Thyroid gland (tissue), 4 donors: ENCODE results near the gene CAMTA2.

Source experiments
- POLR2A ChIP-seq, 2 donors: fragments of 450-650 bp; IDR thresholded peaks; one replicate each; pipeline ENCODE4 v1.6.1; 2017; ENCODE audit warnings: antibody characterized with exemption in 2 of 2, mild to moderate bottlenecking in 2 of 2, moderate library complexity in 1 of 2
- TF ChIP-seq, protein P1 (sequence below), 6 experiments: fragments of 200-600 bp in 3 of 6; fragments of 450-650 bp in 3 of 6; sonication (generic) in 3 of 6; IDR thresholded peaks; one replicate each; pipeline ENCODE4 v1.5.1; 2016 to 2019; ENCODE audit warnings: antibody characterized with exemption in 6 of 6, mild to moderate bottlenecking in 2 of 6, inconsistent platforms in 1 of 6, moderate library complexity in 1 of 6

- TF ChIP-seq, protein P1, sequence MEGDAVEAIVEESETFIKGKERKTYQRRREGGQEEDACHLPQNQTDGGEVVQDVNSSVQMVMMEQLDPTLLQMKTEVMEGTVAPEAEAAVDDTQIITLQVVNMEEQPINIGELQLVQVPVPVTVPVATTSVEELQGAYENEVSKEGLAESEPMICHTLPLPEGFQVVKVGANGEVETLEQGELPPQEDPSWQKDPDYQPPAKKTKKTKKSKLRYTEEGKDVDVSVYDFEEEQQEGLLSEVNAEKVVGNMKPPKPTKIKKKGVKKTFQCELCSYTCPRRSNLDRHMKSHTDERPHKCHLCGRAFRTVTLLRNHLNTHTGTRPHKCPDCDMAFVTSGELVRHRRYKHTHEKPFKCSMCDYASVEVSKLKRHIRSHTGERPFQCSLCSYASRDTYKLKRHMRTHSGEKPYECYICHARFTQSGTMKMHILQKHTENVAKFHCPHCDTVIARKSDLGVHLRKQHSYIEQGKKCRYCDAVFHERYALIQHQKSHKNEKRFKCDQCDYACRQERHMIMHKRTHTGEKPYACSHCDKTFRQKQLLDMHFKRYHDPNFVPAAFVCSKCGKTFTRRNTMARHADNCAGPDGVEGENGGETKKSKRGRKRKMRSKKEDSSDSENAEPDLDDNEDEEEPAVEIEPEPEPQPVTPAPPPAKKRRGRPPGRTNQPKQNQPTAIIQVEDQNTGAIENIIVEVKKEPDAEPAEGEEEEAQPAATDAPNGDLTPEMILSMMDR (IDR thresholded peaks at IDR 0.05): no peak
- TF ChIP-seq POLR2A (IDR thresholded peaks at IDR 0.05): no peak
These were observed 1.1 kb downstream of the CAMTA2 start for GRCh38 chr17:4986403-4986802.
